Measurements from ENCODE around the gene ODC1.

Gene ODC1

GRCh38 chr2:10433264-10433946 is 14.7 kb downstream of the ODC1 start:
- DNase-seq = no peak

GRCh38 chr2:10432311-10433181 is 15.6 kb downstream of the ODC1 start:
- DNase-seq = peak; percentile 25

GRCh38 chr2:10431797-10432196 is 16.3 kb downstream of the ODC1 start:
- no peak for DNase-seq

GRCh38 chr2:10430886-10431622 is 17.1 kb downstream of the ODC1 start:
- no peak for DNase-seq

GRCh38 chr2:10428924-10429323 is 19.2 kb downstream of the ODC1 start:
- DNase-seq = no peak

GRCh38 chr2:10428355-10428754 is 19.8 kb downstream of the ODC1 start:
- DNase-seq = no peak

- no peak for DNase-seq
Measured at GRCh38 chr2:10427618-10427949, 20.5 kb downstream of the ODC1 start.

GRCh38 chr2:10426726-10427617 is 21.2 kb downstream of the ODC1 start:
- DNase-seq = no peak

GRCh38 chr2:10425699-10426098 is 22.4 kb downstream of the ODC1 start:
- DNase-seq = no peak

- DNase-seq = no peak
Measured at GRCh38 chr2:10424916-10425505, 23.1 kb downstream of the ODC1 start.

GRCh38 chr2:10424051-10424450 is 24.1 kb downstream of the ODC1 start:
- no peak for DNase-seq

- no peak for DNase-seq
Measured at GRCh38 chr2:10423400-10423774, 24.7 kb downstream of the ODC1 start.

GRCh38 chr2:10422732-10423399 is 25.3 kb downstream of the ODC1 start:
- no peak for DNase-seq

- no peak for DNase-seq
Measured at GRCh38 chr2:10422251-10422650, 25.9 kb downstream of the ODC1 start.

GRCh38 chr2:10419553-10420257 is 28.4 kb downstream of the ODC1 start:
- no peak for DNase-seq

- DNase-seq = no peak
Measured at GRCh38 chr2:10417551-10418335, 30.4 kb downstream of the ODC1 start.

GRCh38 chr2:10415640-10416039 is 32.5 kb downstream of the ODC1 start:
- no peak for DNase-seq

GRCh38 chr2:10415048-10415447 is 33.1 kb downstream of the ODC1 start:
- no peak for DNase-seq

GRCh38 chr2:10414591-10414990 is 33.5 kb downstream of the ODC1 start:
- no peak for DNase-seq

- DNase-seq = no peak
Measured at GRCh38 chr2:10413991-10414451, 34.1 kb downstream of the ODC1 start.

Data from activated naive CD4-positive, alpha-beta T cell treated with Interleukin-2 at 50 U/mL for 16 hours (primary cell).